ENCODE measurements around the gene BTBD9. TPM values are rescaled to one million over a fixed set of nuclear protein-coding genes. Genes with fewer than 3 reads are reported as not detected.

Gene BTBD9
- total RNA-seq, 1 donor from 2014 or later: 10.3 TPM

GRCh38 chr6:38512211-38512610 is 127.5 kb downstream of the BTBD9 start:
- peaks cover under 1% of the 10 kb centered on the region for H3K4me1 Mint-ChIP-seq (ENCODE audit: unreplicated experiment)
- TF ChIP-seq CTCF (IDR thresholded peaks at IDR 0.05; ENCODE audit: unreplicated experiment): no peak
- no peak overlapping the region for H3K4me3 Mint-ChIP-seq (ENCODE audit: unreplicated experiment)
- no peak for DNase-seq (ENCODE audit: low spot score)
- no peaks in the 10 kb centered on the region for H3K36me3 Mint-ChIP-seq (ENCODE audit: low read depth, unreplicated experiment)
- H3K9me3 Mint-ChIP-seq (ENCODE audit: unreplicated experiment): no peaks in the 10 kb centered on the region
- peaks cover 2% of the 10 kb centered on the region for H3K27me3 Mint-ChIP-seq (ENCODE audit: unreplicated experiment)
- no peak overlapping the region for H3K27ac Mint-ChIP-seq (ENCODE audit: unreplicated experiment)

- Mint-ChIP-seq H3K4me3 (ENCODE audit: unreplicated experiment) (no peak overlapping the region), H3K9me3 (ENCODE audit: unreplicated experiment) (no peaks in the 10 kb centered on the region), H3K27me3 (ENCODE audit: unreplicated experiment) (peaks cover 2% of the 10 kb centered on the region), H3K36me3 (ENCODE audit: low read depth, unreplicated experiment) (no peaks in the 10 kb centered on the region), H3K27ac (ENCODE audit: unreplicated experiment) (no peak overlapping the region), H3K4me1 (ENCODE audit: unreplicated experiment) (no peaks in the 10 kb centered on the region)
- TF ChIP-seq CTCF (IDR thresholded peaks at IDR 0.05; ENCODE audit: unreplicated experiment): no peak
- DNase-seq (ENCODE audit: low spot score): no peak
Observed at GRCh38 chr6:38510205-38510604, 129.5 kb downstream of the BTBD9 start.

GRCh38 chr6:38509713-38510112 is 130.0 kb downstream of the BTBD9 start:
- H3K4me1 Mint-ChIP-seq (ENCODE audit: unreplicated experiment): no peaks in the 10 kb centered on the region
- H3K36me3 Mint-ChIP-seq (ENCODE audit: low read depth, unreplicated experiment): no peaks in the 10 kb centered on the region
- no peak overlapping the region for H3K4me3 Mint-ChIP-seq (ENCODE audit: unreplicated experiment)
- no peak overlapping the region for H3K27ac Mint-ChIP-seq (ENCODE audit: unreplicated experiment)
- H3K27me3 Mint-ChIP-seq (ENCODE audit: unreplicated experiment): peaks cover 2% of the 10 kb centered on the region
- no peak for DNase-seq (ENCODE audit: low spot score)
- H3K9me3 Mint-ChIP-seq (ENCODE audit: unreplicated experiment): no peaks in the 10 kb centered on the region
- no peak for TF ChIP-seq CTCF (IDR thresholded peaks at IDR 0.05; ENCODE audit: unreplicated experiment)

- Mint-ChIP-seq H3K4me1 (ENCODE audit: unreplicated experiment) (no peaks in the 10 kb centered on the region), H3K27ac (ENCODE audit: unreplicated experiment) (no peak overlapping the region), H3K27me3 (ENCODE audit: unreplicated experiment) (peaks cover 2% of the 10 kb centered on the region), H3K36me3 (ENCODE audit: low read depth, unreplicated experiment) (no peaks in the 10 kb centered on the region), H3K9me3 (ENCODE audit: unreplicated experiment) (no peaks in the 10 kb centered on the region), H3K4me3 (ENCODE audit: unreplicated experiment) (no peak overlapping the region)
- DNase-seq (ENCODE audit: low spot score): no peak
- no peak for TF ChIP-seq CTCF (IDR thresholded peaks at IDR 0.05; ENCODE audit: unreplicated experiment)
Observed at GRCh38 chr6:38508894-38509293, 130.8 kb downstream of the BTBD9 start.

- H3K4me3 Mint-ChIP-seq (ENCODE audit: unreplicated experiment): no peak overlapping the region
Observed at GRCh38 chr6:38508286-38508685, 131.4 kb downstream of the BTBD9 start.

More at GRCh38 chr6:38508286-38508685, 131.4 kb downstream of the BTBD9 start:
- no peak for DNase-seq (ENCODE audit: low spot score)
- Mint-ChIP-seq H3K27me3 (ENCODE audit: unreplicated experiment) (peaks cover 2% of the 10 kb centered on the region), H3K4me1 (ENCODE audit: unreplicated experiment) (no peaks in the 10 kb centered on the region), H3K27ac (ENCODE audit: unreplicated experiment) (no peak overlapping the region), H3K36me3 (ENCODE audit: low read depth, unreplicated experiment) (no peaks in the 10 kb centered on the region), H3K9me3 (ENCODE audit: unreplicated experiment) (no peaks in the 10 kb centered on the region)
- TF ChIP-seq CTCF (IDR thresholded peaks at IDR 0.05; ENCODE audit: unreplicated experiment): no peak

Measured in endothelial cell (in vitro differentiated cells).